ENCODE measurements around the gene PPP1R10. TPM values are rescaled to one million over a fixed set of nuclear protein-coding genes. Genes with fewer than 3 reads are reported as not detected.

Gene PPP1R10
- polyA plus RNA-seq, 1 donor (not counting 4 experiments of a cell fraction or from before 2014, with no cell fraction given) = 36.6 TPM

- peak overlapping the region; percentile 90 for H2AFZ ChIP-seq (ENCODE audit: control insufficient read depth, low read length)
- dilution Hi-C loops (cut with MboI; ENCODE audit: extremely low pct_ligation_motif_present, low sequenced_read_pairs) = no loop called here
- no peaks in the 10 kb centered on the region for H3K9me3 ChIP-seq (ENCODE audit: control insufficient read depth, low read depth, low read length)
- H3K27me3 ChIP-seq (ENCODE audit: control insufficient read depth, extremely low read depth, insufficient read depth, low read length) = no peaks in the 10 kb centered on the region
- H3K9me1 ChIP-seq (ENCODE audit: control insufficient read depth, extremely low read depth, insufficient read depth, low read length) = peaks cover 2% of the 10 kb centered on the region
- peak overlapping the region; percentile 96 for H3K4me2 ChIP-seq (ENCODE audit: control insufficient read depth, extremely low read depth, insufficient read depth, low read depth, low read length)
- FAIRE-seq (no peak), DNase-seq (ENCODE audit: low read depth, low spot score) (no peak)
- peaks cover 6 to 12% of the 10 kb centered on the region in 2 experiments for H3K36me3 ChIP-seq (ENCODE audit: control insufficient read depth in 2 of 2, extremely low read depth in 1 of 2, insufficient read depth in 2 of 2, low read length in 2 of 2)
- peak overlapping the region; percentile 70 for H3K27ac ChIP-seq (ENCODE audit: control insufficient read depth, insufficient read depth, low read length)
- H3K9ac ChIP-seq (ENCODE audit: control insufficient read depth, extremely low read depth, insufficient read depth, low read length) = peak overlapping the region; percentile 87
- peaks cover 12% of the 10 kb centered on the region for H3K4me1 ChIP-seq (ENCODE audit: control insufficient read depth, extremely low read depth, insufficient read depth, low read length)
- peaks cover 21% of the 10 kb centered on the region for H3K79me2 ChIP-seq (ENCODE audit: control insufficient read depth, insufficient read depth, low read length)
- peak overlapping the region; percentile 85 to 99 (median 90) for H3K4me3 ChIP-seq (ENCODE audit: control insufficient read depth in 2 of 3, extremely low read depth in 1 of 3, insufficient read depth in 2 of 3, low read depth in 1 of 3, low read length in 3 of 3)
- no peak for TF ChIP-seq EZH2 (IDR thresholded peaks at IDR 0.05; ENCODE audit: low read length)
- TF ChIP-seq, protein P1, sequence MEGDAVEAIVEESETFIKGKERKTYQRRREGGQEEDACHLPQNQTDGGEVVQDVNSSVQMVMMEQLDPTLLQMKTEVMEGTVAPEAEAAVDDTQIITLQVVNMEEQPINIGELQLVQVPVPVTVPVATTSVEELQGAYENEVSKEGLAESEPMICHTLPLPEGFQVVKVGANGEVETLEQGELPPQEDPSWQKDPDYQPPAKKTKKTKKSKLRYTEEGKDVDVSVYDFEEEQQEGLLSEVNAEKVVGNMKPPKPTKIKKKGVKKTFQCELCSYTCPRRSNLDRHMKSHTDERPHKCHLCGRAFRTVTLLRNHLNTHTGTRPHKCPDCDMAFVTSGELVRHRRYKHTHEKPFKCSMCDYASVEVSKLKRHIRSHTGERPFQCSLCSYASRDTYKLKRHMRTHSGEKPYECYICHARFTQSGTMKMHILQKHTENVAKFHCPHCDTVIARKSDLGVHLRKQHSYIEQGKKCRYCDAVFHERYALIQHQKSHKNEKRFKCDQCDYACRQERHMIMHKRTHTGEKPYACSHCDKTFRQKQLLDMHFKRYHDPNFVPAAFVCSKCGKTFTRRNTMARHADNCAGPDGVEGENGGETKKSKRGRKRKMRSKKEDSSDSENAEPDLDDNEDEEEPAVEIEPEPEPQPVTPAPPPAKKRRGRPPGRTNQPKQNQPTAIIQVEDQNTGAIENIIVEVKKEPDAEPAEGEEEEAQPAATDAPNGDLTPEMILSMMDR (optimal IDR thresholded peaks at IDR 0.05 in 1 of 3, IDR thresholded peaks at IDR 0.05 in 1 of 3, conservative IDR thresholded peaks at IDR 0.05 in 1 of 3; ENCODE audit: extremely low read depth in 1 of 3, insufficient read depth in 2 of 3, low read length in 3 of 3) = no peak
- no peaks in the 10 kb centered on the region for H4K20me1 ChIP-seq (ENCODE audit: control insufficient read depth, extremely low read depth, insufficient read depth, low read length)
Measured at GRCh38 chr6:30647242-30648116, 30.4 kb upstream of the PPP1R10 start.

GRCh38 chr6:30646450-30647241, 29.6 kb upstream of the PPP1R10 start, which contains the start of gene C6orf136:
C6orf136 (plus strand) TSS chr6:30647133; CDS start chr6:30647232, 99 bp downstream.
- Histone ChIP-seq H3K9me1 (ENCODE audit: control insufficient read depth, extremely low read depth, insufficient read depth, low read length) (peaks cover 2% of the 10 kb centered on the region), H3K36me3 (ENCODE audit: control insufficient read depth in 2 of 2, extremely low read depth in 1 of 2, insufficient read depth in 2 of 2, low read length in 2 of 2) (peaks cover 8 to 14% of the 10 kb centered on the region in 2 experiments), H3K79me2 (ENCODE audit: control insufficient read depth, insufficient read depth, low read length) (peaks cover 21% of the 10 kb centered on the region), H2AFZ (ENCODE audit: control insufficient read depth, low read length) (peak within 1 kb of the TSS; percentile 90), H4K20me1 (ENCODE audit: control insufficient read depth, extremely low read depth, insufficient read depth, low read length) (no peaks in the 10 kb centered on the region), H3K4me1 (ENCODE audit: control insufficient read depth, extremely low read depth, insufficient read depth, low read length) (peaks cover 12% of the 10 kb centered on the region), H3K27me3 (ENCODE audit: control insufficient read depth, extremely low read depth, insufficient read depth, low read length) (no peaks in the 10 kb centered on the region), H3K4me3 (ENCODE audit: control insufficient read depth in 2 of 3, extremely low read depth in 1 of 3, insufficient read depth in 2 of 3, low read depth in 1 of 3, low read length in 3 of 3) (peak within 1 kb of the TSS; percentile 85 to 99 (median 90)), H3K27ac (ENCODE audit: control insufficient read depth, insufficient read depth, low read length) (peak within 1 kb of the TSS; percentile 70), H3K4me2 (ENCODE audit: control insufficient read depth, extremely low read depth, insufficient read depth, low read depth, low read length) (peak within 1 kb of the TSS; percentile 96), H3K9me3 (ENCODE audit: control insufficient read depth, low read depth, low read length) (no peaks in the 10 kb centered on the region), H3K9ac (ENCODE audit: control insufficient read depth, extremely low read depth, insufficient read depth, low read length) (peak within 1 kb of the TSS; percentile 87)
- dilution Hi-C loops (cut with MboI; ENCODE audit: extremely low pct_ligation_motif_present, low sequenced_read_pairs) = no loop called here
- FAIRE-seq (no peak), DNase-seq (ENCODE audit: low read depth, low spot score) (peak; percentile 58)
- no peak for TF ChIP-seq EZH2 (IDR thresholded peaks at IDR 0.05; ENCODE audit: low read length)
- TF ChIP-seq, protein P1 (optimal IDR thresholded peaks at IDR 0.05 in 1 of 3, IDR thresholded peaks at IDR 0.05 in 1 of 3, conservative IDR thresholded peaks at IDR 0.05 in 1 of 3; ENCODE audit: extremely low read depth in 1 of 3, insufficient read depth in 2 of 3, low read length in 3 of 3) = no peak

Data from keratinocyte (primary cell).